K562 (cell line): ENCODE measurements around the gene PYGM. TPM values are rescaled to one million over a fixed set of nuclear protein-coding genes. Genes with fewer than 3 reads are reported as not detected.

Experiments
- ELF1 ChIP-seq: fragments of 200-800 bp; sonication (Bioruptor generic); IDR thresholded peaks from 2 replicates; pipeline ENCODE4 v1.6.1; 2016; ENCODE audit warnings: missing genetic modification characterization, missing compliant biosample characterization
- FOXJ2 ChIP-seq: fragments of 200-800 bp; sonication (Bioruptor generic); IDR thresholded peaks from 2 replicates; pipeline ENCODE4 v1.6.1; 2016; ENCODE audit warnings: missing genetic modification characterization, missing compliant biosample characterization
- KDM4B ChIP-seq, 2 experiments: fragments of 450-650 bp in 1 of 2; sonication (generic) in 1 of 2; IDR thresholded peaks; 2 replicates each; pipeline ENCODE4 v1.6.1; 2016 to 2017; ENCODE audit warnings: borderline replicate concordance in 2 of 2, antibody characterized with exemption in 1 of 2, low read depth in 1 of 2, mild to moderate bottlenecking in 1 of 2
- L3MBTL2 ChIP-seq: fragments of 450-650 bp; IDR thresholded peaks from 2 replicates; pipeline ENCODE4 v1.6.1; 2016; ENCODE audit warnings: mild to moderate bottlenecking, moderate library complexity
- MAZ ChIP-seq, 2 experiments: fragments of 450-650 bp in 1 of 2; sonication (generic) in 1 of 2; formaldehyde crosslinking; IDR thresholded peaks in 1 of 2; conservative IDR thresholded peaks in 1 of 2; 2 replicates each; pipeline versions ENCODE4 v1.4.0 to v1.5.0; 2020; ENCODE audit warnings: mild to moderate bottlenecking in 1 of 2, missing genetic modification reagents in 1 of 2
- NR2C1 ChIP-seq, 2 experiments: fragments of 450-650 bp; IDR thresholded peaks; 2 replicates each; pipeline ENCODE4 v1.6.1; 2017; ENCODE audit warnings: mild to moderate bottlenecking in 2 of 2, antibody characterized with exemption in 1 of 2, inconsistent platforms in 1 of 2, missing compliant biosample characterization in 1 of 2, missing genetic modification characterization in 1 of 2
- NUFIP1 ChIP-seq: fragments of 450-650 bp; IDR thresholded peaks from 2 replicates; pipeline ENCODE4 v1.6.1; 2018; ENCODE audit not compliant: partially characterized antibody
- PML ChIP-seq: IDR thresholded peaks from 2 replicates; pipeline ENCODE4 v1.6.1; 2012; ENCODE audit warnings: low read length, inconsistent platforms
- POLR2AphosphoS5 ChIP-seq: IDR thresholded peaks from 2 replicates; pipeline ENCODE4 v1.6.1; 2011; ENCODE audit warnings: mild to moderate bottlenecking, low read depth, low read length, moderate library complexity; ENCODE audit not compliant: control insufficient read depth, insufficient read depth
- POLR2G ChIP-seq: fragments of 200-400 bp; formaldehyde crosslinking; IDR thresholded peaks from 2 replicates; pipeline ENCODE4 v1.6.1; 2017; ENCODE audit warnings: low read depth, mild to moderate bottlenecking, antibody characterized with exemption, low read length, moderate library complexity
- RBFOX2 ChIP-seq: fragments of 200-400 bp; formaldehyde crosslinking; IDR thresholded peaks from 2 replicates; pipeline ENCODE4 v1.6.1; 2017; ENCODE audit warnings: low read depth, mild to moderate bottlenecking, low read length, moderate library complexity
- SMAD2 ChIP-seq: fragments of 150-350 bp; IDR thresholded peaks from 2 replicates; pipeline ENCODE4 v1.6.1; 2014; ENCODE audit warnings: low read depth, mild to moderate bottlenecking, low read length
- TFAM ChIP-seq: fragments of 250-450 bp; sonication (Bioruptor Pico); conservative IDR thresholded peaks from 2 replicates; pipeline ENCODE4 v1.5.0; 2021; ENCODE audit warnings: mild to moderate bottlenecking, moderate library complexity
- YY1 ChIP-seq, 3 experiments: IDR thresholded peaks; 2 replicates each; pipeline ENCODE4 v1.6.1; 2011; ENCODE audit warnings: low read length in 2 of 3, mild to moderate bottlenecking in 2 of 3, moderate library complexity in 2 of 3, borderline replicate concordance in 1 of 3, control low read depth in 1 of 3, low read depth in 1 of 3; ENCODE audit not compliant: insufficient read depth in 3 of 3, insufficient replicate concordance in 2 of 3, control insufficient read depth in 1 of 3, insufficient read length in 1 of 3; ENCODE audit errors: extremely low read depth in 1 of 3
- ZBTB7A ChIP-seq: IDR thresholded peaks from 2 replicates; pipeline ENCODE4 v1.6.1; 2011; ENCODE audit warnings: low read depth, mild to moderate bottlenecking, low read length, moderate library complexity, borderline replicate concordance; ENCODE audit not compliant: control insufficient read depth
- polyA plus RNA-seq, 8 experiments: library from polyadenylated mRNA; depleted of rRNA in 4 of 8; stranded (reverse) in 5 of 8; unstranded in 3 of 8; fragments of >200 nt; fragmentation: Nextera tagmentation in 2 of 8; fragmentation: Illumina TruSeq in 1 of 8; extraction: Ambion mirVana in 2 of 8; extraction: Trizol in 1 of 8; gene quantifications; 2 replicates each; pipeline versions ENCODE4 v1.2.1 to v1.2.3, GENCODE V29; 2011 to 2014; ENCODE audit warnings: inconsistent platforms in 1 of 8, missing spikeins in 1 of 8
- total RNA-seq, 7 experiments: library from RNA; depleted of rRNA in 6 of 7; stranded (reverse); fragments of >200 nt in 6 of 7; fragmentation: Illumina TruSeq in 2 of 7; extraction: Trizol in 2 of 7; gene quantifications; 2 replicates each; pipeline versions ENCODE4 v1.2.1 to v1.2.3, GENCODE V29; 2011 to 2021; ENCODE audit warnings: low replicate concordance in 1 of 7
- TF ChIP-seq, protein P1 (sequence below): fragments of 450-650 bp; IDR thresholded peaks from 2 replicates; pipeline ENCODE4 v1.6.1; 2016; ENCODE audit warnings: antibody characterized with exemption
- TF ChIP-seq, protein P2 (sequence below): sonication (generic); formaldehyde crosslinking; IDR thresholded peaks from 2 replicates; pipeline ENCODE4 v1.8.0; 2022; ENCODE audit warnings: missing genetic modification reagents, mild to moderate bottlenecking, moderate library complexity, borderline replicate concordance
- TF ChIP-seq, protein P3 (sequence below): fragments of 450-650 bp; IDR thresholded peaks from 2 replicates; pipeline ENCODE4 v1.6.1; 2016; ENCODE audit warnings: mild to moderate bottlenecking
- TF ChIP-seq, protein P4 (sequence below): conservative IDR thresholded peaks from 2 replicates; pipeline ENCODE4 v1.6.1; 2011; ENCODE audit warnings: low read depth, mild to moderate bottlenecking, low read length; ENCODE audit not compliant: control insufficient read depth

The PYGM gene
- total and polyA plus RNA-seq, 9 of the 15 experiments (the other 6 are each of a cell fraction or from before 2014, with no cell fraction given): 0.07 to 1.5 (median 0.68) TPM

DNA sequence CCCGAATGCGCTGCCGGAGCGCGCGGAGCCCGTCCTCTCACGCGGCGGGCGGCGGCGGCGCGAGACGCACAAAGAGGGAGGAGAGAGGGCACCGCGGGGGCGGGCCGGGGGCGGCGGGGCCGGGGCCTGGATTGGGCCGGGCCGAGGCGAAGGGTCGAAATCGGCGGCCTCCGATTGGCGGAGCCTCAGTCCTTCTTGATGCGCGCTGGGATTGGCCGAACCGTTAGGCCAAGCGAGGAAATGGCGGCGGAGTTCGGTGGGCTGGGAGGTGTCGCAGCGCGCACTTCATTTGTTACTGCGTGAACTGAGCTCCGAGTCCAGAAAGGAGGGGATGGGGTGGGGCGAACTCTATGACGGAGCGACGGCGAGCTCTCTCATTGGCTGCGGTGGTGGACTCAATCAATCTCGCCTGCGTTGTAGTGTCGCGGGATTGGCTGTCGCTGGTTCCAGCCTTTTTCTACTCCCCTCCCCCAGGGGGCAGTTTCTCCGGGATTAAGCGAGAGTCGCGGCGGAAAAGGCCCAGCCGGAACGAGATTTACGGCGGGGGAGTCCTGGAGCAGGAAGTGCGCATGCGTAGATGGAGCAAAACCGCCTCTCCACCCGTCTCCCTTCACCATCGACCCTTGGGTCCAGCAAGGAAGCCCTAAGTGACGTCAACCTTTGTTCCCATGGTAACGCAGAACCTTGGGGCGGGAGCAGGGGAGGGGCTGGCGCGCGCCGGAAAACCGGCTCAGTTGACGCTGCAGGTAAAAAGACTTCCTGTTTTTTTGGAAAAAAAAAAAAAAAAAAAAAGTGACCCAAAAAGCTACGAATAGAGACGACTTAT is 18.9 kb upstream of the PYGM start, which contains the start of gene SF1 (continued):
- TF ChIP-seq, protein P1, sequence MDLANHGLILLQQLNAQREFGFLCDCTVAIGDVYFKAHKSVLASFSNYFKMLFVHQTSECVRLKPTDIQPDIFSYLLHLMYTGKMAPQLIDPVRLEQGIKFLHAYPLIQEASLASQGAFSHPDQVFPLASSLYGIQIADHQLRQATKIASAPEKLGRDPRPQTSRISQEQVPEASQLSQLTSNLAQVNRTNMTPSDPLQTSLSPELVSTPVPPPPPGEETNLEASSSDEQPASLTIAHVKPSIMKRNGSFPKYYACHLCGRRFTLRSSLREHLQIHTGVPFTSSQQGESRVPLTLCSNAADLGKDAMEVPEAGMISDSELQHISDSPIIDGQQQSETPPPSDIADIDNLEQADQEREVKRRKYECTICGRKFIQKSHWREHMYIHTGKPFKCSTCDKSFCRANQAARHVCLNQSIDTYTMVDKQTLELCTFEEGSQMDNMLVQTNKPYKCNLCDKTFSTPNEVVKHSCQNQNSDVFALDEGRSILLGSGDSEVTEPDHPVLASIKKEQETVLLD: peak; percentile 97
- peak; percentile 83 for TF ChIP-seq POLR2AphosphoS5
- TF ChIP-seq, protein P2, sequence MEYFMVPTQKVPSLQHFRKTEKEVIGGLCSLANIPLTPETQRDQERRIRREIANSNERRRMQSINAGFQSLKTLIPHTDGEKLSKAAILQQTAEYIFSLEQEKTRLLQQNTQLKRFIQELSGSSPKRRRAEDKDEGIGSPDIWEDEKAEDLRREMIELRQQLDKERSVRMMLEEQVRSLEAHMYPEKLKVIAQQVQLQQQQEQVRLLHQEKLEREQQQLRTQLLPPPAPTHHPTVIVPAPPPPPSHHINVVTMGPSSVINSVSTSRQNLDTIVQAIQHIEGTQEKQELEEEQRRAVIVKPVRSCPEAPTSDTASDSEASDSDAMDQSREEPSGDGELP (CRISPR knock-in tag): peak; percentile 71; the same call in 1 of the 2 replicates
- no peak for TF ChIP-seq SMAD2
- peak; percentile 92 for TF ChIP-seq RBFOX2
- peak; percentile 51 for TF ChIP-seq L3MBTL2
- TF ChIP-seq ELF1 (tag): peak; percentile 92
- TF ChIP-seq PML: 0 out of 2 replicates have a peak, but pooled peaks have one; percentile 12
- peak; percentile 93 for TF ChIP-seq POLR2G
- TF ChIP-seq NR2C1 (IDR thresholded peaks at IDR 0.05): peak; percentile 60; the same call in 1 of the 2 replicates
- TF ChIP-seq NR2C1 (tag; IDR thresholded peaks at IDR 0.05): peak; percentile 33; the same call in 1 of the 2 replicates
- TF ChIP-seq YY1 (IDR thresholded peaks at IDR 0.05; ENCODE audit: borderline replicate concordance in 1 of 3, control insufficient read depth in 1 of 3, extremely low read depth in 1 of 3, insufficient read depth in 3 of 3, insufficient read length in 1 of 3, insufficient replicate concordance in 2 of 3, low read depth in 1 of 3, low read length in 2 of 3): peak; percentile 53 to 93 (median 86)
- no peak for TF ChIP-seq NUFIP1
- TF ChIP-seq TFAM (CRISPR knock-in tag): no peak
- TF ChIP-seq, protein P3, sequence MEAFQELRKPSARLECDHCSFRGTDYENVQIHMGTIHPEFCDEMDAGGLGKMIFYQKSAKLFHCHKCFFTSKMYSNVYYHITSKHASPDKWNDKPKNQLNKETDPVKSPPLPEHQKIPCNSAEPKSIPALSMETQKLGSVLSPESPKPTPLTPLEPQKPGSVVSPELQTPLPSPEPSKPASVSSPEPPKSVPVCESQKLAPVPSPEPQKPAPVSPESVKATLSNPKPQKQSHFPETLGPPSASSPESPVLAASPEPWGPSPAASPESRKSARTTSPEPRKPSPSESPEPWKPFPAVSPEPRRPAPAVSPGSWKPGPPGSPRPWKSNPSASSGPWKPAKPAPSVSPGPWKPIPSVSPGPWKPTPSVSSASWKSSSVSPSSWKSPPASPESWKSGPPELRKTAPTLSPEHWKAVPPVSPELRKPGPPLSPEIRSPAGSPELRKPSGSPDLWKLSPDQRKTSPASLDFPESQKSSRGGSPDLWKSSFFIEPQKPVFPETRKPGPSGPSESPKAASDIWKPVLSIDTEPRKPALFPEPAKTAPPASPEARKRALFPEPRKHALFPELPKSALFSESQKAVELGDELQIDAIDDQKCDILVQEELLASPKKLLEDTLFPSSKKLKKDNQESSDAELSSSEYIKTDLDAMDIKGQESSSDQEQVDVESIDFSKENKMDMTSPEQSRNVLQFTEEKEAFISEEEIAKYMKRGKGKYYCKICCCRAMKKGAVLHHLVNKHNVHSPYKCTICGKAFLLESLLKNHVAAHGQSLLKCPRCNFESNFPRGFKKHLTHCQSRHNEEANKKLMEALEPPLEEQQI: no peak
- TF ChIP-seq, protein P4, sequence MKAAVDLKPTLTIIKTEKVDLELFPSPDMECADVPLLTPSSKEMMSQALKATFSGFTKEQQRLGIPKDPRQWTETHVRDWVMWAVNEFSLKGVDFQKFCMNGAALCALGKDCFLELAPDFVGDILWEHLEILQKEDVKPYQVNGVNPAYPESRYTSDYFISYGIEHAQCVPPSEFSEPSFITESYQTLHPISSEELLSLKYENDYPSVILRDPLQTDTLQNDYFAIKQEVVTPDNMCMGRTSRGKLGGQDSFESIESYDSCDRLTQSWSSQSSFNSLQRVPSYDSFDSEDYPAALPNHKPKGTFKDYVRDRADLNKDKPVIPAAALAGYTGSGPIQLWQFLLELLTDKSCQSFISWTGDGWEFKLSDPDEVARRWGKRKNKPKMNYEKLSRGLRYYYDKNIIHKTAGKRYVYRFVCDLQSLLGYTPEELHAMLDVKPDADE: peak; percentile 75; the same call in 1 of the 2 replicates
- TF ChIP-seq FOXJ2 (tag): 0 out of 2 replicates have a peak, but pooled peaks have one; percentile 21
- peak; percentile 71; the same call in 1 of the 2 replicates for TF ChIP-seq ZBTB7A
- TF ChIP-seq MAZ (CRISPR knock-in tag; conservative IDR thresholded peaks at IDR 0.05 in 1 of 2, IDR thresholded peaks at IDR 0.05 in 1 of 2): peak; percentile 44 to 85; a peak in 3 of 4 replicates
- TF ChIP-seq KDM4B (IDR thresholded peaks at IDR 0.05; ENCODE audit: borderline replicate concordance in 2 of 2, low read depth in 1 of 2): no peak
